Eye (tissue), 1 donor: ENCODE measurements around the gene GTPBP3.
"Not testable (repeated sequence)": the region's sequence is repeated elsewhere in the genome, so short reads cannot be mapped to it uniquely, and the experiment has no call there.

Experiments
- DNase-seq: peaks from one replicate; pipeline ENCODE4 v3.0.0-alpha.2; 2015

Gene GTPBP3

GRCh38 chr19:17336872-17337674, at the start of gene GTPBP3:
TSS of gene GTPBP3 (plus strand) at chr19:17337553. CDS start at chr19:17337612, 59 bp downstream.
- peak; percentile 99 for DNase-seq

DNA sequence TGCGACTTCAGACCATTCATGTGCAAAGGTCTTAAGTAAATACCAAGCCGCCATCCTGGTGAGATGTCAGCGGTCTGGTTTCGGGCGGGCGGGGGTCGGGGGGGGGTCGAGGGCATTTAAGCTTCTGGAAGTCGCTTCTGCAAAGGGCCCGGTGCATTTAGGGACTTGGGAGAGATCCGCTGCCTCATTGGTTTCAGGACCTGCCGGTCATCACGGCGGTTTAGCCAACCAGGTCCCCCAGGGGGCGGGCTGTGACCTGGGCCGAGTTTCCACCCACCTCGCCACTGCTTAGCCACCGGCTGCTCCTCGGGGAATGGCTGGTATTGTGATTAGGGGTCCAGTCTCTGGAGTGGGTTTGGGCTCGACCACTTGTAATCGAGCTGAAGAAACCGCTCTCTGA, 47.9 kb upstream of the GTPBP3 start:
- DNase-seq = peak; percentile 84

DNA sequence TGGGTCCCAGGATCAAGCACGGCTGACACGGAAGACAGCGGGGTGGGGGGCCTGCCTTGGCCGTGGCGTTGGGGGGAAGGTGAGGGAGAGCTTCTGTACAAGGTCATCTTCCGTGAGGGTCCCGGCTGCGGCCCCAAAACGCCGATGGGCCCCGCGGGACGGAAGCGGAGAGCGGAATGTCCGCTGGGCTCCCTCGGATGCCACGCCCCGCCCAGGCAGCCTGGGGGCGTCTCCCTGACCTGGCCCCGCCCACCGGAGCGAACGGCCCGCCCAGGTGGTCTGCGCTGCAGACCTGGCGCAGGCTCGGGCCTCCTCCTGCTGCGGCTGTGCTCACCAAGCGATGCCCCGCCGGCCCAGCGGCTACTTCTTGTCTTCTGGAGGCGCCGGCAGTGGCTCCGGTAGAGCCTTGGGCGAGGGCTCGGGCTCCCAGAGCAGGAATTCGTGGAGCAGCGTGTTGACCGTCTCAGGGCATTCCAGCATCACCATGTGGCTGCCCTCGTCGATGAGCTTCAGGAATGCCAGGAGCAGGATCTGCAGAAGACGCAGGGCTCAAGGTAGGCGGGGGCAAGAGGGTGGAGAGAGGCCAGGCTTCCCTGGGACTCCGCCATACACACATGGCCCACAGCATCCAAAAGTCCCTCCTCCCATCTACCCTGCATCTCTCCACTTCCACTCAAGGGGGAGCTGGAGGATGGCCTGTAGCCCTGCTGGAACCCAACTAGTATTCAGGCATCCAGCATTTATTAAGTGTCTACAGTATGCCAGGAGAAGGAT, 44.9 kb upstream of the GTPBP3 start:
- peak; percentile 86 for DNase-seq

- DNase-seq = no peak
These were observed 43.7 kb upstream of the GTPBP3 start for GRCh38 chr19:17293605-17294004.

DNA sequence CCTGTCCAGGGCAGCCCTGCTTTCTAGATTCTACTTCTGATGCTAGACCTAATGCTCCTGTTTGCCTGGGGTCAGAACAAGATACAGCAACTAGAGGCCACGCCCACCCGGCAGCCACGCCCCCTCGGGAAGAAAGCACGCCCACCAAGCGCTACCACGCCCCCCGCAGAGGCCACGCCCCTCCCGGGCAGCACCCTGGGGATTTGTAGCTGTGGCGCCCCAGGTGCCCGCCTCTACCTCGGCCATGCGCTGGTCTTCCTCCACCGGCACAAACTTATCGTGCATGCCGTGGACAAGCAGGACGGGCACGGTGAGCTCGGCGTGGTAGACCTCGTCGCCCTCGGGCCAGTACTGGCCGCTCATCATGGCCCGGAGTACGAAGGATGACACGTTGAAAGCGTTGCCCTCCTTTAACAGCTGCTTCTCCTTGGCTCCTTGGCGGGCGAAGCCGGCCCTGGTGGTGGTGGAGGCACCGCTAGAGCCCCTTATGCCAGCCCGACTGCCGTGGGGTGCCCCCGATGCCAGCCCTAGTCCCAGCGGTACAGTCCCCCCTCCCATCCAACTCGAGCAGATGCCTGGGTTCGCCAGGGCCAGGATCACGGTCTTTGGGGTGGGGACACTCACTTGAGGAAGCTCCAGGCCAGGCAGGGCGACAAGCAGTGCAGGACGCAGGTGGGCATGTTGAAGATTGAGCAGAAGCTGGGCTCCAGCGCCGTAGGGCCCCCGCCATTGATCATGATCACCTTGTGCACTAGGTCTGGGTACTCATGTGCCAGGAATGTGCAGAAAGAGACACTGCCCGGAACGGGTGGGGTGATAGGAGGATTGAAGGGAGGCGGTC, 43.1 kb upstream of the GTPBP3 start:
- DNase-seq = no peak

GRCh38 chr19:17295551-17295950, 41.8 kb upstream of the GTPBP3 start:
- not testable (repeated sequence) for DNase-seq

DNA sequence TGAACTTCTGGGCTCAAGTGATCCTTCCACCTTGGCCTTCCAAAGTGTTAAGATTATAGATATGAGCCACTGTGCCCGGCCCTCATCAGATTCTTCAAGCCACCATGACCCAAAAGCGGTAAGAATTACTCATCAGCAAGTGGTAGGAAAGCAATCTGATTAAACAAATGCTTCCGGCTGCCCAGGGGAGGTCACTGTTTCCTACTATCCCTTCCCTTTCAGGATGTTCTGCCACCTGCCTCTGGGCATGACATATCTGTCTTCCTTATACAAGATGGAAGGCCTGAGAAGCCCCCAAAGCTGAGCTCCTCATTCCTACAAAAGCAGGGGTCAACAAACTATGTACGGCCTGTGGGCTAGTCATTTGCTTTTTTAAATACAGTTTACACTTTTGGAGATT, 41.1 kb upstream of the GTPBP3 start:
- DNase-seq = no peak

GRCh38 chr19:17296976-17297375, 40.4 kb upstream of the GTPBP3 start:
- no peak for DNase-seq

DNA sequence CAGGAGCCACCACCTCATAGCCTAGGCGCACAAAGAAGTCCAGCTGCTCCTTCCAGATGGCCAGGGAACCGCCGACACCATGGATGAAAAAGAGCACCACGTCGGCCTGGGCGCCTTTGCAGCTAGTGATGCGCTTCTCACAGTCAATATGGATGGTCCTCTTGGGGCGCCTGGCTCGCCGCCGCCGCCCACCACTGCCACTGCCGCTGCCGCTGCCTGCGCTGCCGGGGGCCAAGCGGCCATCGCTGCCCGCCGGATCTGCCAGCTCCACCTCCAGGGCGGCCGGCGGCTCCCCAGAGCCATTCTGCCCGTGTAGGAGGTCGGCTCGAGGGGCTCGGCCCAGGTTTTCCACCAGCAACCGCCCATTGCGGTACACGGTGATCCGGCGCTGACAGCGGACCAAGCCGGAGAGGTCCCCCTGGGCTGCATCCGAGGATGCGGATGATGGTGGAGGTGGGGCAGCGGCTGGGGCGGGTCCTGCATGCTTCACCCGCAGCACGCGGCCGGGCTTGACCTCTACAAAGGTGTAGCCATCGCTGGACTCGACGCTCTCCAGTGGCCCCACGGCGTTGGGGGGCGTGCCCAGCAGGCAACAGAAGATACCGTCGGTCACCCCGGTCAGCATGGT, 36.2 kb upstream of the GTPBP3 start:
- DNase-seq = no peak

DNA sequence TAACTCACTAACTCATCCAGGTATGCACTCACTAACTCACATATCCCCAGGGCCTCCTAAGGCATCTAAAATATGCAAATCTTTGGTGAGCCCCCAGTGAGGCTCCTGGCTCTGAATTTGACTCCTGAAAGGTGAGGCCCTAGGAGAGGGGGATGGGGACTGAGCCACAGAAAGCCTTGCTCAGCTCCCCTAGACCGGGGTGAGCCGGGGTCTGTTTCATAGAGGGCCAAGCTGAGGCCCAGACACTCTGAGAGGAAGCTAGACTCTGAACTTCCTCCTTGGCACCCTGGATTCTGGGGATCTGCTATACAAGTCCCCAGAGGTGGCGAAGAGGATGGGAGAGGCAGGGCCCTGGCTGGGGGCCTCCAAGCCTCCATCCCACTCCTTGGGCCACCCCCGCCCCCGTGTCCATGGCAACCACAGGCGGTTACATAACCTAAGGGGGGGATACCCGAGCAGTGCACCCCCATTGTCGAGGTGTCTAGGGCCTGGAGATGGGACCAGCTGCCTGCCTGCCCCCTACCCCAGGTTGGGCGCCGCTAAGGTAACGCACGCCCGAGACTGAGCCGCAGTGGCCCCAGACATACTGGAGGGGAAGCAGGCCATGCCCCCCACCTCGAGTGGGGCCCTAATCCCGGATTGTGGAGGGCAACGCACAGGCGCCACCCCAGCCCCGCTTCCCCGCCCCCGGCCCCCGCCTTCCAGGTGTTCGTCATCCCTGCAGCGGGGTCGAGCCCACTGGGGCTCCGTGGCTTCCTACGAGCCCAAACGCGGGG, 34.8 kb upstream of the GTPBP3 start:
- DNase-seq = peak; percentile 24

- DNase-seq = peak; percentile 98
These were observed 34.0 kb upstream of the GTPBP3 start, which contains the start of gene ABHD8 for GRCh38 chr19:17303167-17303939. TSS of gene ABHD8 (minus strand) at chr19:17303425. CDS start at chr19:17301616, 1,809 bp downstream.

GRCh38 chr19:17303940-17304267, 33.4 kb upstream of the GTPBP3 start:
- DNase-seq = no peak

- DNase-seq = peak; percentile 27
These were observed 32.8 kb upstream of the GTPBP3 start for GRCh38 chr19:17304386-17305215.

- no peak for DNase-seq
These were observed 32.2 kb upstream of the GTPBP3 start for GRCh38 chr19:17305216-17305516.

DNA sequence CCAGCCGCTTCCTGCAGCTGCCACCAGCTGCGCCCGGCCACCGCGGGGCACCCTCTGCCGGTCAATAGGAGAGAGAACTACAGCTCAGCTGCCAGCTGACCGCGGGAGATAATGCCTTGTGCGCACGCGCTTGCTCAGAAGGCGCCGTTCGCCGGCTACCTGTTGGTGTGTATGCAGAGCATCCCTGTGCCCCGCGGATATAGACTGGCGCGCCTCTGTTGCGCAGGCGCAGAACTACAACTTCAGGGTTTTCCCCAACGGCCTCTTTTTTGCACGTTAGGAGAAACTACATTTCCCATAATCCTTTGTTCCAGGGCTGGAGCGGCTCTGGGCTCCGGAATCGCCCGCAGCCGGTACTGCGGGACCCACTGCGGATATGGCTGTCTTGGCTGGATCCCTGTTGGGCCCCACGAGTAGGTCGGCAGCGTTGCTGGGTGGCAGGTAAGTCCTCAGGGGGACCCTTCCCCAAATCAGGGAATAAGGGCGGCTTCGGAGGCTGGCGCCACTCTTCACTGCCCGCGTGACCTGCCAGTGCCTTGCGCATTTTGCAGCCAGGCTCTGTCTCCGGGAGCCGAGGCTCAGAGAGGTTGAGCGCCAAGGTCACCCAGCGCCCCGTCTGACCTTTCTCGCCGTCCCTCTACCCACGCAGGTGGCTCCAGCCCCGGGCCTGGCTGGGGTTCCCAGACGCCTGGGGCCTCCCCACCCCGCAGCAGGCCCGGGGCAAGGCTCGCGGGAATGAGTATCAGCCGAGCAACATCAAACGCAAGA, 31.7 kb upstream of the GTPBP3 start, which contains the start of gene MRPL34:
MRPL34 (plus strand) TSS at position 356 of the 768 bp plus-strand sequence; CDS start at position 377, 21 bp downstream.
- DNase-seq = peak; percentile 99

- no peak for DNase-seq
These were observed 31.1 kb upstream of the GTPBP3 start for GRCh38 chr19:17306285-17306714.

GRCh38 chr19:17307876-17308377, 29.4 kb upstream of the GTPBP3 start:
- no peak for DNase-seq

GRCh38 chr19:17309198-17309964, 28.0 kb upstream of the GTPBP3 start, which contains the start of gene DDA1:
TSS of gene DDA1 (plus strand) at chr19:17309563. CDS start at chr19:17309655, 92 bp downstream.
- peak; percentile 100 for DNase-seq
